H1 (cell line): ENCODE measurements around the gene RELCH. TPM values are rescaled to one million over a fixed set of nuclear protein-coding genes. Genes with fewer than 3 reads are reported as not detected.

ENCODE experiments used
- CTCF ChIA-PET: fragments of 300-600 bp; sonication (Branson Sonifier 250); formaldehyde crosslinking; loops from one replicate; lab custom pipeline; 2021; ENCODE audit not compliant: partially characterized antibody; lab: Charles Lee
- POLR2A ChIA-PET: fragments of 300-600 bp; sonication (Branson Sonifier 250); formaldehyde crosslinking; loops from one replicate; lab custom pipeline; 2021; ENCODE audit warnings: inconsistent platforms; ENCODE audit not compliant: partially characterized antibody; lab: Charles Lee
- DNase-seq, 2 experiments: peaks; one replicate each; pipeline versions ENCODE4 v3.0.0 to v3.0.0-alpha.2; 2010 to 2022; ENCODE audit warnings: low spot score in 2 of 2, low read depth in 1 of 2, mixed read lengths in 1 of 2
- FAIRE-seq: peaks from 2 replicates; lab custom pipeline; 2011; peaks lifted over from hg19 to GRCh38; lab: Jason Lieb, UNC
- H2AFZ ChIP-seq: 2 replicates; pipeline ENCODE4 v1.8.1; 2012; ENCODE audit warnings: low read length, inconsistent platforms
- H2AK5ac ChIP-seq: 2 replicates; pipeline ENCODE4 v1.6.1; 2013; ENCODE audit warnings: low read depth, low read length
- H2BK120ac ChIP-seq: replicated peaks from 2 replicates; pipeline ENCODE3; 2013; ENCODE audit warnings: low read depth, low read length, inconsistent platforms
- H2BK12ac ChIP-seq: 2 replicates; pipeline ENCODE4 v1.6.1; 2013; ENCODE audit warnings: low read depth, low read length
- H2BK15ac ChIP-seq: 2 replicates; pipeline ENCODE4 v1.6.1; 2013; ENCODE audit warnings: low read length
- H2BK20ac ChIP-seq: 2 replicates; pipeline ENCODE4 v1.6.1; 2013; ENCODE audit warnings: low read length
- H2BK5ac ChIP-seq: 2 replicates; pipeline ENCODE4 v1.6.1; 2013; ENCODE audit warnings: low read depth, low read length
- H3K14ac ChIP-seq: 2 replicates; pipeline ENCODE4 v1.6.1; 2013; ENCODE audit warnings: inconsistent platforms; ENCODE audit not compliant: insufficient read length
- H3K18ac ChIP-seq: 2 replicates; pipeline ENCODE4 v1.6.1; 2013; ENCODE audit warnings: low read length; ENCODE audit errors: extremely low read depth
- H3K23ac ChIP-seq: 2 replicates; pipeline ENCODE4 v1.6.1; 2013; ENCODE audit warnings: inconsistent platforms; ENCODE audit not compliant: insufficient read length
- H3K23me2 ChIP-seq: 2 replicates; pipeline ENCODE4 v1.6.1; 2013; ENCODE audit warnings: low read depth, low read length
- H3K27ac ChIP-seq: 2 replicates; pipeline ENCODE4 v1.6.1; 2011; ENCODE audit warnings: low read depth, low read length, inconsistent platforms
- H3K27me3 ChIP-seq, 4 experiments: replicated peaks in 1 of 4; 1 replicate in 1 of 4; 2 replicates in 3 of 4; pipeline versions ENCODE4 v1.6.1 to v1.8.1; 2011 to 2013; ENCODE audit warnings: low read length in 3 of 4, mild to moderate bottlenecking in 3 of 4, inconsistent platforms in 2 of 4, mixed read lengths in 2 of 4, moderate library complexity in 1 of 4; ENCODE audit not compliant: control insufficient read depth in 3 of 4, insufficient read depth in 3 of 4; ENCODE audit errors: extremely low read depth in 1 of 4
- H3K36me3 ChIP-seq, 4 experiments: 2 replicates each; pipeline versions ENCODE4 v1.6.1 to v1.8.1; 2011 to 2013; ENCODE audit warnings: mild to moderate bottlenecking in 4 of 4, low read length in 3 of 4, moderate library complexity in 2 of 4, control low read depth in 1 of 4, inconsistent platforms in 1 of 4; ENCODE audit not compliant: insufficient read depth in 4 of 4, control insufficient read depth in 2 of 4
- H3K4ac ChIP-seq: replicated peaks from 2 replicates; pipeline ENCODE3; 2013; ENCODE audit warnings: low read length, low read depth, mixed read lengths, inconsistent platforms; ENCODE audit not compliant: insufficient read length
- H3K4me1 ChIP-seq, 4 experiments: replicated peaks in 1 of 4; 1 replicate in 1 of 4; 2 replicates in 3 of 4; pipeline versions ENCODE4 v1.6.1 to v1.8.1; 2011 to 2013; ENCODE audit warnings: low read length in 3 of 4, inconsistent platforms in 2 of 4, mixed read lengths in 1 of 4; ENCODE audit not compliant: insufficient read depth in 4 of 4, control insufficient read depth in 3 of 4
- H3K4me2 ChIP-seq, 2 experiments: 2 replicates each; pipeline versions ENCODE4 v1.6.1 to v1.8.1; 2011 to 2013; ENCODE audit warnings: low read depth in 2 of 2, low read length in 2 of 2, control low read depth in 1 of 2, inconsistent platforms in 1 of 2, mild to moderate bottlenecking in 1 of 2; ENCODE audit not compliant: insufficient read depth in 1 of 2
- H3K4me3 ChIP-seq, 4 experiments: fragments of 200-600, 300-600 bp in 1 of 4; sonication (generic), shearing (Covaris generic), sonication (Bioruptor Twin) in 1 of 4; 2 replicates each; pipeline versions ENCODE4 v1.5.1 to v1.8.1; 2011 to 2016; ENCODE audit warnings: low read length in 4 of 4, low read depth in 3 of 4, control low read depth in 2 of 4, inconsistent platforms in 2 of 4, mild to moderate bottlenecking in 2 of 4, mixed read lengths in 1 of 4, moderate library complexity in 1 of 4; ENCODE audit not compliant: insufficient read depth in 2 of 4; ENCODE audit errors: extremely low read depth in 1 of 4
- H3K56ac ChIP-seq: replicated peaks from 2 replicates; pipeline ENCODE3; 2013; ENCODE audit warnings: low read depth, mild to moderate bottlenecking, mixed read lengths, low read length, inconsistent platforms; ENCODE audit not compliant: insufficient read length
- H3K79me1 ChIP-seq: 2 replicates; pipeline ENCODE4 v1.6.1; 2013; ENCODE audit warnings: low read depth, low read length, control low read depth
- H3K79me2 ChIP-seq, 2 experiments: 2 replicates each; pipeline versions ENCODE4 v1.6.1 to v1.8.1; 2012 to 2013; ENCODE audit warnings: low read length in 2 of 2, mild to moderate bottlenecking in 2 of 2, inconsistent platforms in 1 of 2; ENCODE audit not compliant: insufficient read depth in 2 of 2, control insufficient read depth in 1 of 2
- H3K9ac ChIP-seq, 4 experiments: replicated peaks in 1 of 4; 1 replicate in 1 of 4; 2 replicates in 3 of 4; pipeline versions ENCODE4 v1.6.1 to v1.8.1; 2011 to 2013; ENCODE audit warnings: low read depth in 3 of 4, low read length in 3 of 4, control low read depth in 2 of 4, mild to moderate bottlenecking in 2 of 4, moderate library complexity in 2 of 4, inconsistent platforms in 1 of 4; ENCODE audit errors: extremely low read depth in 1 of 4
- H3K9me3 ChIP-seq, 2 experiments: 2 replicates each; pipeline versions ENCODE4 v1.6.1 to v1.8.1; 2012 to 2013; ENCODE audit warnings: mild to moderate bottlenecking in 2 of 2, moderate library complexity in 2 of 2, control low read depth in 1 of 2, inconsistent platforms in 1 of 2, low read depth in 1 of 2, low read length in 1 of 2, mixed read lengths in 1 of 2; ENCODE audit not compliant: insufficient read depth in 2 of 2
- H4K20me1 ChIP-seq, 2 experiments: replicated peaks in 1 of 2; 2 replicates each; pipeline versions ENCODE3 to v1.8.1; 2011 to 2013; ENCODE audit warnings: inconsistent platforms in 2 of 2, low read length in 2 of 2, mild to moderate bottlenecking in 1 of 2; ENCODE audit not compliant: insufficient read depth in 2 of 2, control insufficient read depth in 1 of 2
- H4K5ac ChIP-seq: 2 replicates; pipeline ENCODE4 v1.6.1; 2013; ENCODE audit warnings: low read length, low read depth, mixed read lengths, inconsistent platforms; ENCODE audit not compliant: insufficient read length
- H4K8ac ChIP-seq: 2 replicates; pipeline ENCODE4 v1.8.0; 2013; ENCODE audit warnings: mild to moderate bottlenecking, moderate library complexity, low read length, inconsistent platforms; ENCODE audit not compliant: insufficient read depth; ENCODE audit errors: extremely low read depth
- H4K91ac ChIP-seq: replicated peaks from 2 replicates; pipeline ENCODE3; 2013; ENCODE audit warnings: low read length, mixed read lengths, inconsistent platforms; ENCODE audit not compliant: insufficient read length
- CTBP2 ChIP-seq: IDR thresholded peaks from 2 replicates; pipeline ENCODE4 v1.7.0; 2011; ENCODE audit warnings: borderline replicate concordance, mild to moderate bottlenecking, moderate library complexity, mixed read lengths, low read length; ENCODE audit not compliant: insufficient read depth, insufficient read length
- MAFK ChIP-seq: IDR thresholded peaks from 2 replicates; pipeline ENCODE4 v1.6.1; 2012; ENCODE audit warnings: low read depth, mild to moderate bottlenecking, improper control_type of control experiment, low read length
- POLR2AphosphoS5 ChIP-seq: IDR thresholded peaks from 2 replicates; pipeline ENCODE4 v1.6.1; 2011; ENCODE audit warnings: low read depth, low read length
- SP1 ChIP-seq: IDR thresholded peaks from 2 replicates; pipeline ENCODE4 v1.6.1; 2011; ENCODE audit warnings: low read depth, low read length
- TAF7 ChIP-seq: optimal IDR thresholded peaks from 2 replicates; pipeline ENCODE3; 2011; ENCODE audit warnings: low read depth, mild to moderate bottlenecking, inconsistent platforms, low read length, moderate library complexity, borderline replicate concordance
- ZNF274 ChIP-seq: IDR thresholded peaks from 2 replicates; pipeline ENCODE4 v1.7.0; 2012; ENCODE audit warnings: low read length, borderline replicate concordance; ENCODE audit errors: extremely low read depth
- WGBS, 2 experiments: shearing (Covaris generic) in 1 of 2; methylation state at CpG; one replicate each; pipeline versions ENCODE4 v1.1.6 to v1.1.7; 2013 to 2015; ENCODE audit warnings: low lambda C conversion rate in 2 of 2, mixed read lengths in 2 of 2, inconsistent platforms in 1 of 2, low coverage in 1 of 2, missing lambda C conversion rate in 1 of 2; ENCODE audit not compliant: insufficient replicate concordance in 2 of 2, insufficient coverage in 1 of 2, insufficient read length in 1 of 2; ENCODE audit errors: extremely low coverage in 1 of 2, missing lambda C conversion rate in 1 of 2; 5-methylcytosine and 5-hydroxymethylcytosine counted together
- polyA plus RNA-seq, 7 experiments: library from polyadenylated mRNA; depleted of rRNA in 3 of 7; stranded (reverse) in 5 of 7; unstranded in 2 of 7; fragments of >200 nt in 5 of 7; fragments of 200-250 nt in 2 of 7; gene quantifications; 1 replicate in 5 of 7; 2 replicates in 1 of 7; 4 replicates in 1 of 7; pipeline versions ENCODE4 v1.2.1 to v1.2.3, GENCODE V29; 2011 to 2013; ENCODE audit warnings: missing spikeins in 2 of 7, mixed read lengths in 2 of 7
- total RNA-seq: library from RNA; stranded (reverse); fragmentation: NEBNext Ultra II Directional; extraction: Animal tissue kit (Norgen Biotek cat#: 25700); gene quantifications from 2 replicates; pipeline ENCODE4 v1.2.1, GENCODE V29; 2021
- TF ChIP-seq, protein P1 (sequence below): IDR thresholded peaks from 2 replicates; pipeline ENCODE4 v1.6.1; 2012; ENCODE audit warnings: inconsistent platforms

Gene RELCH
- total and polyA plus RNA-seq, 2 of the 8 experiments (the other 6 are each of a cell fraction or from before 2014, with no cell fraction given): 7.3 to 26.9 TPM

DNA sequence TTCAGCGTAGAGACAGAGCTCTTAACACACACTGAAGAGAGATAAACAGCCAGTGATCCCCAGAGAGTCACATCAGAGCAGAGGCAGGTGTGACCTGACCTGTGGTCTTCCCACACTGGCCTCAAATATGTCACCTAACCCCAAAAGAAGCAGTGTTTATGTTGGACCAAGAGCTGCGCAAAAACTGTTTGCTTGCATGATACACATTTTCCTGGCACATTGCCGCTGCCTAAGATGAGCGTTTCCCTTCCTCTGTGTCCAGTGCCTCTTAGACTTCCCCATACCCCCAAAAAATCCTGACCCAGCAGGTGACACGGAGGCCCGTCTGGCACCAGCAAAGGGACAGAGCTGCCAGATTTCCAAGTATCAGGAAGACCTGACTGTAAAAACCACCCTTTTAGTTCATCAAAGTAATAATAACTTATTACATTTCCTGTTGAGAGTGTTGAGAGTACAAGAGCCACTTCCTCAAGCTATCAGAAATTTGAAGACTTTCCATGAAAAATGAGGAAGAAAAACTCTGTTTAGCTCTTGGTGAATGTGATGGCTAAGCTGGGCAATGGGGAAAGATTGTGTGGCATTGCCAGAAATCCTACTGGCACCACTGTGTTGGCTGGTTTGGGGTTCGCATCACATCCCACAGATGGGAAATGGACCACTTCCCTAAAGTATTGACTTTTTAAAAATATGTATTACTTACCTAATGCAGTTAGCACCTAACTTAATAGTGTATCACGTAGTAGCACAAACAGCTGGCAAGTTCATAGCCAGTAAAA is 144.7 kb downstream of the RELCH start:
- no peaks in the 10 kb centered on the region for H3K9me3 ChIP-seq
- no peak overlapping the region for H3K18ac ChIP-seq
- H3K4ac ChIP-seq: no peak overlapping the region
- no peak for TF ChIP-seq CTBP2
- no peak for TF ChIP-seq TAF7
- no peak for TF ChIP-seq SP1
- no peak for TF ChIP-seq ZNF274
- no peak for TF ChIP-seq MAFK
- TF ChIP-seq POLR2AphosphoS5: no peak
- TF ChIP-seq, protein P1, sequence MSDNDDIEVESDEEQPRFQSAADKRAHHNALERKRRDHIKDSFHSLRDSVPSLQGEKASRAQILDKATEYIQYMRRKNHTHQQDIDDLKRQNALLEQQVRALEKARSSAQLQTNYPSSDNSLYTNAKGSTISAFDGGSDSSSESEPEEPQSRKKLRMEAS: no peak
- peak in 1 of 2 experiments; percentile 30 for DNase-seq
- H3K23me2 ChIP-seq: no peaks in the 10 kb centered on the region
- H2AFZ ChIP-seq: no peak overlapping the region
- H3K56ac ChIP-seq: no peak overlapping the region
- ChIA-PET POLR2A (interaction anchor here (1.1 to 1.5 kb wide), 3 partner anchors 8 to 37 kb away, joined by 3 to 6 read pairs (median 3); no protein-coding TSS in a partner anchor), CTCF (interaction anchor here (1.5 to 2.8 kb wide), 3 partner anchors 59 to 94 kb away, joined by 3 to 7 read pairs (median 7); no protein-coding TSS in a partner anchor)
- FAIRE-seq: no peak
- no peak overlapping the region for H3K4me3 ChIP-seq
- no peak overlapping the region for H2BK15ac ChIP-seq
- no peak overlapping the region for H3K14ac ChIP-seq
- no peak overlapping the region for H3K9ac ChIP-seq
- no peak overlapping the region; the same call in 1 of the 2 replicates for H2BK12ac ChIP-seq
- H2BK5ac ChIP-seq: no peak overlapping the region
- peaks cover 6% of the 10 kb centered on the region; the same call in 1 of the 2 replicates for H3K79me1 ChIP-seq
- H3K23ac ChIP-seq: no peak overlapping the region
- H3K4me1 ChIP-seq: peaks cover 10 to 20% (median 13%) of the 10 kb centered on the region in 4 experiments
- peak overlapping the region; percentile 31; the same call in 1 of the 2 replicates for H2AK5ac ChIP-seq
- H3K36me3 ChIP-seq: no peaks in the 10 kb centered on the region
- WGBS, 2 experiments: 92% methylated on average over 8 of the region's 8 CpGs; no CpG with 5 or more reads in 1 of the 2 experiments
- no peak overlapping the region for H3K4me2 ChIP-seq
- no peak overlapping the region for H4K91ac ChIP-seq
- H2BK120ac ChIP-seq: no peak overlapping the region
- H3K79me2 ChIP-seq: peaks cover 0 to 74% of the 10 kb centered on the region in 2 experiments; a peak in 2 of 4 replicates
- H3K27ac ChIP-seq: no peak overlapping the region
- H4K8ac ChIP-seq: no peak overlapping the region
- H4K20me1 ChIP-seq: peaks cover 0 to 1% of the 10 kb centered on the region in 2 experiments
- no peak overlapping the region for H2BK20ac ChIP-seq
- H3K27me3 ChIP-seq: peaks cover 0 to 7% (median 5%) of the 10 kb centered on the region in 4 experiments; a peak in 6 of 7 replicates
- H4K5ac ChIP-seq: no peak overlapping the region
